NCI-H2171 (cell line): ENCODE measurements around the gene SMOC1.
"Not testable (repeated sequence)": the region's sequence is repeated elsewhere in the genome, so short reads cannot be mapped to it uniquely, and the experiment has no call there.

Experiments used
- DNase-seq: peaks from one replicate; lab custom pipeline; 2025; lab: John Stamatoyannopoulos, UW

Gene SMOC1

DNA sequence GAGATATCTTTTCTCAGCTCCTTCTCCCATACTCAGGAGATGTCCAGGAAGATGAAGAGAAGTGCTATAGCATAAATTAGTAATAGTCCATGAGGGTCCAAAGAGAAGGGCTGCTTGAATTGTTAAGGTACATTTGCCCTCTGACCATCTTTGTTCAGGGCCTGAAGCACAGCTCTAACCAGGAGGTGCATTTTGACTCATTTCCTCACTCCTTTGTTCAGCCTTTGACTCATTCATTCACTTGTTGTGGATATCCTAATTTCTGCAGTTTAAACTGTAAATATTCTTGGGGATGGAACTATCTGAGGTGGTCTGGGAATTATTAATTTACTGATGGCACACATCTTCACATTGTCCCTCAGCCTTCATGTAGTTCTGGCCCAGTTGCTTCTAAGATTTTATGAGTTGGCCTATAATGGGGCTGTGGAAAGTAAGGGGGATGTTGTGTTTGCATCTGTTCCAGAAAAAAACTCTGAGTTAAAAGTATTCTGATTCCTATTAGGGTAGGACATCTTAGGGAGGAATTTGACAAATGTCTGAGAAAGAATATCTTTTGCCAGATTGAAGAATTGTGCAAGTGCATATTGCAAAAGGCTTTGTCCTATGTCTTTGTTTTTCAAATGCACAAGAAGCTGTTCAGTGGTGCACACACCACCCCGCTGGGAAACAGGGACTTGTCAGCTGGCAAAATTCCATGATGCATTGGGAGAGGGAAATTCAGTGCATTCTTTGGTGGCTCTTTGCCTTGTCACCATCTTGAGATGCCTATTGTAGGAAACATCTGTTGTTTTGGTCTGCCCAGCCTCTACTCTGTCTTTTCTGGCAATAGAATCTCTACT lies 22.1 kb downstream of the SMOC1 start:
- DNase-seq: no peak

- DNase-seq: not testable (repeated sequence)
Measured at GRCh38 chr14:69903046-69903445, 23.8 kb downstream of the SMOC1 start.

GRCh38 chr14:69904246-69904645 lies 25.0 kb downstream of the SMOC1 start:
- no peak for DNase-seq

- DNase-seq: no peak
Measured at GRCh38 chr14:69906201-69906600, 27.0 kb downstream of the SMOC1 start.

GRCh38 chr14:69909826-69910550 lies 30.8 kb downstream of the SMOC1 start:
- no peak for DNase-seq

DNA sequence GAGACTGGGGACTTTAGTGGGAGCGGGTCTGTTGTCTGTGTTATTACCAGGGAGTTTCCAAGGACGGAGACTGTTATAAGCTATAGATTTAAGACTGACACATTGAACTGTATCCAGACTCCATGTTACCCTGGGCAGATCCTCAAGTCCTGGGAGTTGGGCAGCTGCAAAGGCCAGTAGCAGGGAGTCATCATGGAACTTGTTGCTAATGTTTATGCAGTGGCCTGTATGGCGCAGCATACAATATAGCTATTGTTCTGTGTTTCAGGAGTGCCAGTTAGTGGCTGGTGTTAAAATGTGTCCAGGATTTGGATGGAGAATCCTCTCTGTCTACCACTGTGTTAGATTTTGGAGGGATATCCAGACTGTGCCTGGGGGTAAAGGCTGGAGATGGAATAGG lies 31.7 kb downstream of the SMOC1 start:
- DNase-seq: no peak

DNA sequence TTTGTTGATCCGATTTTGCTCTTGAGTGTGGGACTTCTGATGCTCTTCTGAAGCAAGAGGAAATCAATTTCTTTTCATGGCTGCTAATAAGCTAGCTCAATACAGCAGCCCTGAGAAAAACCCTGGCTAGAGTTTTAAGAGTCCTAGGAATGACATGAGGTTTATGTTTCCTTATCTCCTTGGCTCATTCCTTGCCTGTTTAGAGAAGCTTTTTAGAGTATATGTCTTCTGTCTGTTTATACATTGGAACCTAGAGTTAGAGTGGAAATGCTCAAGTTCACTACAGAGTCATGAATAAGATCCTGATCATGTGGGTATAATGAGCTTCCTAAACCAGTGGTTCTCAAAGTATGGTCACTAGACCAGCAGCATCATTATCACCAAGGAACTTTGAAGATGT lies 34.5 kb downstream of the SMOC1 start:
- no peak for DNase-seq

- DNase-seq: no peak
Measured at GRCh38 chr14:69916396-69916795, 37.2 kb downstream of the SMOC1 start.

- no peak for DNase-seq
Measured at GRCh38 chr14:69917287-69917686, 38.1 kb downstream of the SMOC1 start.

DNA sequence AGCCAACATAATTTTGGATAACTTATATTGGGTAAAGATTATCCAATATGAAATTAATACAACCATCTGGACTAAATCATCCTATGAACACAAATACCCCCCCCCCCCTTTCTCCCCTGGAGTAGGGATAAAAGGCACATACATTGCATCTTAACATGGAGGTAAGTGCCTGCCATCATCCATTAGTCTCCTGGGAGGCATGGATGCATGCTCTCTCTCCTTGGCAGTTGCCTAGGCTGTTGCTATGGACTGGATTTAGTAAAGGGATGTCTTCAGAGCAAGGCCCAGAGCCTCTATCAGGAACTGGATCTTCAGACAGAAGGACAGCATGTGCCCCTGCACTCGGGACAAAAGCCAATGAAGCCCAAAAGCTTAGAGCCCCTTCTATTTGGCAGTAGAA lies 40.6 kb downstream of the SMOC1 start:
- DNase-seq: no peak

GRCh38 chr14:69921052-69921451 lies 41.8 kb downstream of the SMOC1 start:
- no peak for DNase-seq

DNA sequence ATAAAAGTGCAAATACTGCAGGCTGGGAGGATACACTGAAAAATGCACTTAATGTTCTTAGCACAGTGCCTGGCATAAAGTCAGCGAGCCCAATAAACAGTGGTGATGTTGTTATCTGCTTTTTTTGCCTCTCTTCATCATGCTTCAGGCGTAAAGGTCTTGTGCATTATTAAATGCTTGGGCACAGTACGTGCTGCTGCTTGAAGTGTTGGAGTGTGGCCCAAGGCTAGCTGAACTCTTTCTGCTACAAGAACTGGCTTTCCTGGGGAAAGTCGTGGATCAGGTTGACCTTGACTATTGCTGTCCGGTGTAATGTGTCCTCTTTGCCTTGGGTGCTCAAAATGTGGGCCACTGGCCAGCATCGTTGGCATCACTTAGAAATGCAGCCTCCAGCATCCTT lies 43.0 kb downstream of the SMOC1 start:
- DNase-seq: no peak

DNA sequence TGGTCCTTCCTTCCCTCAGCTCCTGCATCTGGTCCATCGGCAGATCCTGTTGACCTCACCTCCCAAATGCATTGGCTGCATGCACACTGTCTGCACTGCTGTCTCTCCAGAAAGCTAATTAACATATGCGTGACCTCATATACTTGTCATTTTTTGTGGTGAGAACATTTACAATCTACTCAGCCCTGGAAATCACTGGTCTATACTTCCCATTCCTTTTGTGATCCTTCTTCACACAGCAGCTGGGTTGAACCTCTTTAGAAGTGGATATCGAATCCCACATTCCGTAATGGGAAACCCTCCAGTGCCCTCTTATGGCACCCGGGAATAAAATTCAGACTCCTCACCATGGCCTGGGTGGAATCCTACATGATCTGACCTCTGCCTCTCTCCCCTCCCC lies 45.0 kb downstream of the SMOC1 start:
- DNase-seq: no peak

GRCh38 chr14:69928111-69928523 lies 48.9 kb downstream of the SMOC1 start:
- no peak for DNase-seq

DNA sequence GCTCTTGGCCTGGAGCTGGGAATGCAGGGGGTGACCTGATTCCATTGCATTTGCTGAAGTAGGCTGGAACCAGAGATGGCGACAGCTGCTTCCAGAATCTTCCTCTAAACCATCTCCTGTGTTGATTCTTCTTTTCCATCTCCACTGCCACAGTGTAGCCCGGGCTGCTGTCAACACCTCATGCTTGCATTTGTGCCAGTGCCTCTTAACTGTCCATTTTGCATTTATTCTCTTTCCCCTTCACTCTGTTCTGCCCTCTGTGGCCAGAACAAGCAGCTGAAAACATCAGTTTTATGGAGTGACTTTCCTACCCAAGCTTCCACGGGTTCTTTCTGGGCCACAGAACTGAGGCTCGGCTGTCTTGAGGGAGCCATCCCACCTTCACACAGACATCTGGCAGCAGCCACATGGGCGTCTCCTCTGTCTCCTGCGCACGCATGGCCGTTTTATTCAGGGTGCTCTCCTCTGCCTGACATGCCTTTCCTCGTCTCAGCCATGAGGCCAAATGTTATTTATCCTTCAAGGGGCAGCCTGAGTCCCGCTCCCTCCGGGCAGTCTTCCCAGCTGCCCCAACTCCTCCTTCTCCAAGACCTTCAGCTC lies 51.7 kb downstream of the SMOC1 start:
- DNase-seq: no peak

- no peak for DNase-seq
Measured at GRCh38 chr14:69931960-69932359, 52.7 kb downstream of the SMOC1 start.

DNA sequence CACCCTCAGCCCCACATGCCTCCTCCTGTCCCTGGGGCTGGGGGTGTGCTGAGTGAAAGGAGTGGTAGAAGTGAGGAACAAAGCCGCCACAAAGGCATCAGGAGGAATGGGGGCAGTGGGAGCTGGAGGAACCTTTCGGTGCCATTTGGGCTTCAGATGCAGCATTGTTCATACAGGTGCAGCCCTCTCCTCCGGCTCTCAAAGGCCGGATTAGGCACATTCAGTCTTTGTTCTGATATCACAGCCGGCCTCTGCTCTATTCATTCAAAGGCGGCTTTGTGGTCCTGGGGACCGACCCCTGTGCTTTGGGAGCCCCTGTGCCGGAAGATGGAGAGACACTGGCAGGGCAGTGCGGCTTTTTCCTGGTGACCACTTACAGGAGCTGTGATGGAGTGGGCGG lies 53.2 kb downstream of the SMOC1 start:
- no peak for DNase-seq

DNA sequence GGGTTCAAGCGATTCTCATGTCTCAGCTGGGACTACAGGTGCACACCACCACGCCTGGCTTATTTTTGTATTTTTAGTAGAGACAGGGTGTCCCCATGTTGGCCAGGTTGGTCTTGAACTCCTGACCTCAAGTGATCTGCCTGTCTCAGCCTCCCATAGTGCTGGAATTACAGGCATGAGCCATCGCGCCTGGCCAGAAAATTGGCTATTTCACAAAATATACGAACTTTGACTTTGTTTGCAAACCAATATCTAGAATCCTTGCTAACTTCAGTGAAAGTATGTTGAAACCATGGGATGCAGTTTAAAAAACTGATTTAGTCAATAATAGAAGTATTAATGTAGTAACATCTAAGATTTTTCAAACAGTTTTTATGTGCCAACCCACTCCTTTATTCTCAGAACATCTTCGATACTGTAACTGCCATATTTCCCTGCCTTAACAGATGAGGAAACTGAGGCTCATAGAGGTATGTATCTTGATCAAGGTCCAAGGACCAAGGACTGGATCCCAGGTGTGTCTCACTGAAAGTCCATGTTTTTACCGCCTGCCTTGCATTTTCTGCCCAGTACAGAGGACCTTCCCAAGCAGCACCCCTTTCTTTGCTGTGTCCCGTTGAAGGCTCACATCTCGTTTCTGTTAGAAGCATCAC lies 54.5 kb downstream of the SMOC1 start:
- no peak for DNase-seq

GRCh38 chr14:69937367-69938081 lies 58.3 kb downstream of the SMOC1 start:
- no peak for DNase-seq

DNA sequence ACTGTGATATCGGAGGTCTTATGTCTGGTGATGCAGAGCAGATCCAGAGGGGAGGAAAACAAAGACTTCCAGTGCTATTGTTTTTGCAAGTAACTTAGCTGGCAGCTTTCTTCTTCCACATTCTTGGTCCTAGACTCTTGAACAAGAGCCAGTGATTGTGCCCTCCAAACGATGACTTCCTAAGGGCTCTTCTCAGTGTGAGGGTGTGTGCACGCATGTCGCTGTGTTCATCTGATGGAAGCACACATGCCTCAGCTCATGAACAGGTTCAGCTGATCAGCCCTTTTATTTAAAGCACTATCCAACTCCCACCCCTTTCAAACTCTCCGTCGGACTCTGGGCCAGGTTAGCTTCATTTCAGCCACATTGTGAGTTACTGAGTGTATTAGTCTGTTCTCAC lies 59.5 kb downstream of the SMOC1 start:
- DNase-seq: no peak

GRCh38 chr14:69941768-69942742 lies 62.8 kb downstream of the SMOC1 start:
- no peak for DNase-seq
